Tibial nerve (tissue), 4 donors: Measurements from ENCODE around the gene CYP1A1.

Experiments
- EP300 ChIP-seq, 2 donors: sonication (generic); formaldehyde crosslinking; IDR thresholded peaks; one replicate each; pipeline ENCODE4 v1.6.1; 2017; ENCODE audit warnings: antibody characterized with exemption in 2 of 2, mild to moderate bottlenecking in 1 of 2
- POLR2A ChIP-seq, 2 donors: fragments of 450-650 bp; IDR thresholded peaks; one replicate each; pipeline ENCODE4 v1.6.1; 2017; ENCODE audit warnings: antibody characterized with exemption in 2 of 2, mild to moderate bottlenecking in 2 of 2, moderate library complexity in 2 of 2
- TF ChIP-seq, protein P1 (sequence below), 5 experiments: fragments of 200-600 bp in 3 of 5; fragments of 450-650 bp in 2 of 5; sonication (generic) in 3 of 5; IDR thresholded peaks; one replicate each; pipeline ENCODE4 v1.5.1; 2016 to 2019; ENCODE audit warnings: antibody characterized with exemption in 5 of 5, mild to moderate bottlenecking in 3 of 5, moderate library complexity in 2 of 5

GRCh38 chr15:74709892-74710291 is 15.4 kb downstream of the CYP1A1 start:
- TF ChIP-seq, protein P1, sequence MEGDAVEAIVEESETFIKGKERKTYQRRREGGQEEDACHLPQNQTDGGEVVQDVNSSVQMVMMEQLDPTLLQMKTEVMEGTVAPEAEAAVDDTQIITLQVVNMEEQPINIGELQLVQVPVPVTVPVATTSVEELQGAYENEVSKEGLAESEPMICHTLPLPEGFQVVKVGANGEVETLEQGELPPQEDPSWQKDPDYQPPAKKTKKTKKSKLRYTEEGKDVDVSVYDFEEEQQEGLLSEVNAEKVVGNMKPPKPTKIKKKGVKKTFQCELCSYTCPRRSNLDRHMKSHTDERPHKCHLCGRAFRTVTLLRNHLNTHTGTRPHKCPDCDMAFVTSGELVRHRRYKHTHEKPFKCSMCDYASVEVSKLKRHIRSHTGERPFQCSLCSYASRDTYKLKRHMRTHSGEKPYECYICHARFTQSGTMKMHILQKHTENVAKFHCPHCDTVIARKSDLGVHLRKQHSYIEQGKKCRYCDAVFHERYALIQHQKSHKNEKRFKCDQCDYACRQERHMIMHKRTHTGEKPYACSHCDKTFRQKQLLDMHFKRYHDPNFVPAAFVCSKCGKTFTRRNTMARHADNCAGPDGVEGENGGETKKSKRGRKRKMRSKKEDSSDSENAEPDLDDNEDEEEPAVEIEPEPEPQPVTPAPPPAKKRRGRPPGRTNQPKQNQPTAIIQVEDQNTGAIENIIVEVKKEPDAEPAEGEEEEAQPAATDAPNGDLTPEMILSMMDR (IDR thresholded peaks at IDR 0.05): no peak
- TF ChIP-seq POLR2A (IDR thresholded peaks at IDR 0.05): no peak
- TF ChIP-seq EP300 (IDR thresholded peaks at IDR 0.05): no peak
